Ectodermal cell (in vitro differentiated cells): Measurements from ENCODE around the gene ACTMAP.
A peak's percentile ranks its signal among the peaks of the same experiment; 100 is the strongest.

Source experiments
- H3K27ac ChIP-seq: 2 replicates; pipeline ENCODE4 v1.7.0; 2013; ENCODE audit warnings: mild to moderate bottlenecking, low read depth, low read length; ENCODE audit not compliant: insufficient read depth, poor library complexity, severe bottlenecking
- H3K27me3 ChIP-seq: 2 replicates; pipeline ENCODE4 v1.7.0; 2013; ENCODE audit warnings: mild to moderate bottlenecking, low read length; ENCODE audit not compliant: insufficient read depth, control insufficient read depth, poor library complexity, severe bottlenecking
- H3K36me3 ChIP-seq: one replicate; pipeline ENCODE4 v1.7.0; 2013; ENCODE audit warnings: low read length; ENCODE audit not compliant: control insufficient read depth, insufficient read depth
- H3K4me1 ChIP-seq: one replicate; pipeline ENCODE4 v1.7.0; 2013; ENCODE audit warnings: low read length; ENCODE audit not compliant: control insufficient read depth, insufficient read depth
- H3K4me3 ChIP-seq: 2 replicates; pipeline ENCODE4 v1.7.0; 2013; ENCODE audit warnings: low read depth, low read length, control low read depth; ENCODE audit not compliant: insufficient read depth
- H3K9me3 ChIP-seq: 2 replicates; pipeline ENCODE4 v1.7.0; 2013; ENCODE audit warnings: mild to moderate bottlenecking, low read length, moderate library complexity; ENCODE audit not compliant: control insufficient read depth
- WGBS, 2 experiments: methylation state at CpG; one replicate each; pipeline ENCODE4 v1.1.7; 2013; ENCODE audit warnings: missing lambda C conversion rate in 2 of 2; 5-methylcytosine and 5-hydroxymethylcytosine counted together

ACTMAP gene

DNA sequence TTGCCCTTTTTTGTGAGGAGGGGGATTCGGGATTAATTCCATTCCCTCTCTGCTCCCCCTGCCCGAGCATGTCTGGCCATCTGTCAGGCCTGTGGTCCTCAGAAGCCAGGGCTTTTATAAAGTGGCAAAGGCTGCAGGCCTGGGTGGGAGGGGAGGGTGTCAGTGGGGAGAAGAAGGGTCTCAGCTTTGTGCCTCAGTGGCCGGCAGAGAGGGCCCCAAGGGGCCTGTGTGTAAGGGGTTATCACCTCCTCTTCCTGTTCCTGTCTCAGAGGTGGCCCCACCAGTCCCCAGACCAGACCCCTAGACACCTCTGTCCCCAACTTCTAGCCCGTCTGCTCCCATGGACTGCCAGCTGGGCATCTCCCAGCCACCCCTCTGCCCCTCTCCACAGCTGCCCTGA, 56.4 kb downstream of the ACTMAP start:
- peaks cover 8% of the 10 kb centered on the region for H3K4me1 ChIP-seq
- no peak overlapping the region for H3K27ac ChIP-seq
- no peaks in the 10 kb centered on the region for H3K9me3 ChIP-seq
- no peaks in the 10 kb centered on the region for H3K27me3 ChIP-seq
- 93 to 95% methylated on average over 4 of the region's 4 CpGs for WGBS, 2 experiments
- H3K4me3 ChIP-seq = no peak overlapping the region
- peaks cover 9% of the 10 kb centered on the region for H3K36me3 ChIP-seq

DNA sequence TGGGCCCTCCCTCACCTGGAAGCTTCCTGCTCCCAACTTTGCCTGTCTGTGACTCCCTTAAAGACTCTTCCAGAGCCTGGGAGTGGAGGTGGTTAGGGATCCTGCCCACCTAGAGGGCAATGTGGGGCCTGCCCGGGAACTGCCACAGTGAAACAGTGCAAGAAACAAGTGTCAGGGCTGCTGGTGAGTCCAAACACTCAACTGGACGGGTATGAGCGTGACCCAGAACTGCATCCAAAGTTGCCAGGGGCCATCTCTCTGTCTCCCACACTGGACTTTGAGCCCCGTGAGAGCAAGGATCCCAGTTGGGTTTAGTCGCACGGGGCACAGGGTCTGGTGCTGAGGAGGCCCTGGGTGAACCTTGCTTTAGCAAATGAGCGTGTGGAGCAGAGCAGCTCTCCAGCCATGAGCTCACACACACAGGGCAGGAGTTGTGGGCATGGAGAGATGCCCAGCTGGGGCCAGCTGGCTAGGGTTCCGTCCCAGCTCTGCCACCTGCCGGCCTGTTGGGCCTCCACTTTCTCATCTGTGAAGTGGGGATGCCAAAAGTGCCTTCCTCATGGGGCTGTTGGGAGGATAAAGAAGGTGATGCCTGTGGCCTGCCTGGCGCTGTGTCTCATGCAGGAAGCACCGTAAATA, 57.0 kb downstream of the ACTMAP start:
- Histone ChIP-seq H3K4me1 (peaks cover 8% of the 10 kb centered on the region), H3K9me3 (no peaks in the 10 kb centered on the region), H3K36me3 (peaks cover 9% of the 10 kb centered on the region), H3K4me3 (no peak overlapping the region), H3K27me3 (no peaks in the 10 kb centered on the region), H3K27ac (no peak overlapping the region)
- WGBS, 2 experiments = 90 to 94% methylated on average over 11 of the region's 11 CpGs

DNA sequence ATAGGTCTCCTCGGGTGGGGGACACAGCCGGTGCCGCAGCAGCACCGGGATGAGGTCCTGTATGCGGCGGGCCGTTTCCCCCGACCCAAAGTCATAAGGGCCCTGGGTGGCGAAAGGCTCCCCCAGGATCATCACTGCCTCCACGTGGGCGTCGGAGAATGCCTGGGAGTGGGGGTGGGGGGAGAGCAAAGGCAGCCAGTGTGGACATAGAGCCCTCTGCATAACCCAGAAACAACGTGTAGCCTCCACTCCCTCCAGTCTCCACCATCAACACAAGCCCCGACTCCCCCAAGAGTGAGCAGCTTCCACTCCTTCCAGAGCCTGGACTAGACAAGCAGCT, 58.1 kb downstream of the ACTMAP start:
- no peak overlapping the region for H3K4me3 ChIP-seq
- H3K4me1 ChIP-seq = peaks cover 8% of the 10 kb centered on the region
- no peaks in the 10 kb centered on the region for H3K27me3 ChIP-seq
- peaks cover 8% of the 10 kb centered on the region for H3K36me3 ChIP-seq
- H3K9me3 ChIP-seq = no peaks in the 10 kb centered on the region
- 84 to 90% methylated on average over 14 of the region's 14 CpGs for WGBS, 2 experiments
- no peak overlapping the region for H3K27ac ChIP-seq

DNA sequence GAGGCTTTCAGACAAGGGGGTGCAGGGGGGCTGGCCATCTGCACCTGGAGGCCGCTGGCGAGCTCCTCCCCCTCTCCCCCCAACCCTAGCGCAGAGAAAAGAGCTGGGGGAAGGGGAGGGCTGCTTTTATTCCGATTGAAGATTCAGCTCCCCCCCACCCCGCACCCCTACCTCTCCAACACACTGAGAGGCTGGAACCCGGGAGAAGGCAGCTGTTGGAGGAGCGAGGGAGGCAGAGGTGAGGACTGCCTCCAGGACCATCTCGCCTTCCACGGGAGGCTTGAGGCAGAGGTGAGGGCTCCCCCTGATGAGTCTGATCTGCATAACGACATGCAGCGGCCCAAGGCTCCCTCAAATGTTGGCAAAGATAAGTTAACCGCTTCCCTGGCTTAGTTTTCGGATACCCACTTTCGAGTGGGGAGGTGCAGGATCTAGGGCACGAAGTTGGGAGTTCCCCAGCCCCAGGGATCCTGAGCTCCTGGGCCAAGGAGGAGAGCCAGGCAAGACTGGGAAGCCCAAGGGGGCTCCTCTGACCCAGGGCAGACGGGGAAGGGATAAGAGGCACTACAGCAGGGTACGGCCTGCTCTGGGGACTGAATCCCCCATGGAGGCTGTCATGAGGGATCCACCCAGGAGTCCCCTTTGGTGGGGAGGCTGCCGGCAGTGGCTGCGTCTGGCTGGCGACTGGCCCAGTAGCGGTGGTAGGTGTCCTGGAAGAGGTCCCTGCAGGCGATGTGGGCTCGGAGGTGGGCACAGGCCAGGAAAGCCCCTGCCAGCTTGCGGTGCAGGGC, 58.7 kb downstream of the ACTMAP start:
- no peak overlapping the region for H3K4me3 ChIP-seq
- H3K27me3 ChIP-seq = no peaks in the 10 kb centered on the region
- peaks cover 8% of the 10 kb centered on the region for H3K4me1 ChIP-seq
- H3K27ac ChIP-seq = peak overlapping the region; percentile 86
- 65 to 72% methylated on average over 19 to 21 of the region's 24 CpGs for WGBS, 2 experiments
- H3K9me3 ChIP-seq = no peaks in the 10 kb centered on the region
- H3K36me3 ChIP-seq = peaks cover 10% of the 10 kb centered on the region
